Activated CD8-positive, alpha-beta memory T cell treated with anti-CD3 and anti-CD28 coated beads, Interleukin-2, amount 50 U/mL, for 48 hours (primary cell): ENCODE data around the gene TFEB.

Experiments
- DNase-seq: peaks from one replicate; pipeline ENCODE4 v3.0.0-alpha.2; 2020

The TFEB gene

DNA sequence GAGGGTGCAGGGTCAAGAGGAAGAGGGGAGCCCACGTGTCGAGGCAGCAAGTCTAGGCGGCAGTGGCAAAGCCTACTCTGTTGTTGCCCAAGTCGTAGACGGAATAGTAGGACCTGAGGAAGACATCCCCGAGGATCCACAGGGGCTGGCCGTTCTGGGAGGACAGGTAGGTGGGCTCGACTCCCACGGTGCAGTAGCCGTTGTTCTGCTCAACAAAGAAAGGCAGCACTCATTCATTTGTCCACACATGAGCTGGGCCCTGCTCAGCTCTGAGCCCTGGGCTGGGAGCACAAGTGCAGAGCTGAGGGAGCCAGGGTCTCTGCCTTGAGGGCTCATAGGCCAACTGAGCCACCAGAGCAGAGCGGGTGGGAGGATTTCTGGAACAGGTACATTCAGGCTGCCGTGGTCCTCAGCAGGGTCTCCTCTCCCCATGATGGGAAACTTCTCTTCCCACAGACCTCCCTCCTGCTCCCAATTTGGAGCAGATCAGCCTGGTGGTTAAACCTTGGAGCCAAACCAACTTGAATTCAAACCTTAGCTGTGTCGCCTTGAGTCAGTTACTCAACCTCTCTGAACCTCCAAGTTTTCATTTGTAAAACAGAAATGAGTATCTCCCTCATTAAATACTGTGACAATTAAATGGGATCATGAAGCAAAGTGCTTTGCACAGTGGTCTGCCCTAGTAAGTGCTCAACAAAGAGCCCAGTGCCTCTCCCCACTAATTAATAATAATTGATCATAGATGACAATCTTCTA is 1.6 kb upstream of the TFEB start:
- DNase-seq = no peak

DNA sequence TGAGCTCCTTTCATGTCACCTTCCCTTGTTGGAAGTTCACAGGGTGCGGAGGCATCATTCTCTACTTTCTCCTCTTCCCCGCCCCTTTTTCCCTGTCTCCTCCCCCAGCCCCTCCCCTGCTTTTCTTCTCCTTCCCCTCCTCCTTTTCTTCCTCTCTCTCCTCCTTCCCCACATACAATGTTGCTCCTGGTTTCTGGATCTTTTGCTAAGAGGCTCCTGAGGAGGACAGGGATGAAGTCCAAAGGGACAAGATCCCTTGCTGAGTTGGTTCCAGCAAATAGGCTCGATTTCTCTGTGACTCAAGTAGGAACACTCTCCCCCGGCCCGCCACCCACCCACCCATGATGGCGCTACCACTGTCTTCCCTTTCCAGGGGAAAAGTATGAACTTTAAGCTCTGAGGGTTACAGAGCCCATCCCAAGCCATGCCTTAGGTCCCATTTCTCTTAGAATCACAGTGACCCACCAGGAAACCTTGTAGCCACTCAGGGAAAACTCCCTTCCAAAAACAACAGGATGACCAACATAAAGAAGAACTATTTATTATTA is 852 bp upstream of the TFEB start:
- no peak for DNase-seq

DNA sequence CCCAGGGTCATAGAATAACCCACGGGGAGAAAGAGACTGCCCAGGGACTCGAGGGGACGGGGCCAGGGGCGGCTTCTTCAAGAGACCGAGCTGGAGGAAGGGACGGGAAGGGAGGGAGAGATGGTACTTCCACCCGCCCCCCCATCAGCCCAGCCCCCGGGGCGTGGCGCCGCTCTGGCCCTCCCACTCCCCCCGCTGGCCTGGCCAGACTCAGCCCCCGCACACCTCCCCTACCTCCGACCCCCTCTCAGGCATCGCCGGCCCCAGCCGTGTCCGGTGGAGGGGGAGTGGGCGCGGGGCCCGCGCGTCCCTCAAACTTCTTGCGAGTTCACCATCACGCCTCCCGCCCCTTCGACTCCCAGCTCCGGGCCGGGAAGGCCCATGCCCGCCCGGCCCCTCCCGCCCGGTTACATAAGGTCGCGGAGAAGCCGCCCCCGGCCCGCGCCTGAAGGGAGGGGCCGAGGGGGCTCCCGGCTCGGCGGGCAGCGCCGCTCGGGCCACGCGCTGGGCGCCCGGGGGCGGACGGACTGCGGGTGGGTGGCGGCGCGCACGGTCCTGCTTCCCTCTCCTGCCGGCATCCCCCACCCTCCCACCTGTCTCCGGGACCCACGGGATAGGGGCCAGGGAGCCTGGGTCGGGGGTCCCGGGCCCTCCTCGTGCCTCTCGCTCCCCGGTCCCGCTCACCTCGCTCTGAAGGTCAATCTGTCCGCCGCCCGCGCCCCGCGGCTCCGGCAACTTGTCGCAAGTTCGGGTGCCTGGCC is 562 bp downstream of the TFEB start:
- peak; percentile 82 for DNase-seq

DNA sequence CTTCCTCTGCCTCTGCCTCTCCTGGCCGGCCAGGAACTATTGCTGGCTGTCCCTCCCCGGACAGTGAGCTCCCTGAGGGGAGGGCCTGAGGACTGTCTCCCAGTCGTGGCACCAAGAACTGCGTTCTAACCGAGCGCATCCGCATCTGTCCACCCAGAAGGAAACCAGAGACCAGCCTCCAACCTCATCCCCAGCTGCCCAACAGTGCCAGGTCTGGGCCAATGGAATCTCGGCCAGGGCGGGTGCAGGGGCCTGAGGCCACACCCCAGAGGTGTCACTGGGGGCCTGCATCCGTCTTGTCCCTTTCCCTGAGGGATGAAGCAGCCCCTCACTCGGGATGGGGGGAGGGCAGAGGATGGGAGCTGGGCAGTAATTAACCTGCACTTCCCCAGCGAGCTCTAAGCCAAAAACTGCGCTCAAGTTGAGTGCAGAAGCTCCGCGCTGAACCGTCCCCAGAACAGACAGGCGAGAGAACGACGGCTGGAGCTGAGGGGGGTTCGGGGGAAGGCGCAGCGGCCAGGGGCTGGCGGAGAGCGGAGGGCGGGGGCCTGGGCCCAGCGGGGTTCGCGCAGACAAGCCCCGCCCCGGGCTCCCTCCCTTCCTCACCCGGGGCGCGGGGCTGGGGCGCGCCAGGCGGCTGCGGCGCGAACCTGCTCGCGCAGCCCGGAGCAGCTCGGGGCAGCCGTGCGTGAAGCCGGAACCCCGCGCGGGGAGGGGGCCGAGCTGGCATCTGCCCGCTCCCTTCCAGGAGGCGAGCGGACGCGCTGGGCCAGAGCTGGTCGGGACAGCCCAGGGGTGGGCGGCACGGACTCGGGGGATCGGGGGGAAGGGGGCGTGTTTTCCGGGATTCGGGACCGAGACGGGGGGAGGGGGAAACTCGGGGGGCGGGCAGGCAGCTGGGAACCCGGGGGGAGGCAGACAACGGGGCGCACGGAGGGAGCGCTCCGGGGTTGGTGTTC is 1.4 kb downstream of the TFEB start:
- peak; percentile 76 for DNase-seq

DNA sequence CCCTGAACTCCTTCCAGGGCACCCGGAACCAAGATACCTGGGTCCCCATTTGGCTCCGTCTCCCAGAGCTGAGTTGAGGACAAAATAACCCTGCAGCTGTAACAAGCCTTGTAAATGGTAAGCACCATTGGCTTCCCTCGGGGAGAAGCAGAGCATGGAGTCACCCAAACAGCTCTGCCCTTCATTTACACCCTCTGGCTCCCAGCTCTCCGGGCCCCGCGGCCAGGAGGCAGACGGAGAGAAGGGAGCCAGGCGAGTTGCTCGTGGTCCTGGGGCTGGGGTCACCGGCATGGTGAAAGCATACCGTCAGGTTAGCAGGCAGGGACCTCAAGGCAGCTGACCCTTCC is 2.1 kb downstream of the TFEB start:
- no peak for DNase-seq

DNA sequence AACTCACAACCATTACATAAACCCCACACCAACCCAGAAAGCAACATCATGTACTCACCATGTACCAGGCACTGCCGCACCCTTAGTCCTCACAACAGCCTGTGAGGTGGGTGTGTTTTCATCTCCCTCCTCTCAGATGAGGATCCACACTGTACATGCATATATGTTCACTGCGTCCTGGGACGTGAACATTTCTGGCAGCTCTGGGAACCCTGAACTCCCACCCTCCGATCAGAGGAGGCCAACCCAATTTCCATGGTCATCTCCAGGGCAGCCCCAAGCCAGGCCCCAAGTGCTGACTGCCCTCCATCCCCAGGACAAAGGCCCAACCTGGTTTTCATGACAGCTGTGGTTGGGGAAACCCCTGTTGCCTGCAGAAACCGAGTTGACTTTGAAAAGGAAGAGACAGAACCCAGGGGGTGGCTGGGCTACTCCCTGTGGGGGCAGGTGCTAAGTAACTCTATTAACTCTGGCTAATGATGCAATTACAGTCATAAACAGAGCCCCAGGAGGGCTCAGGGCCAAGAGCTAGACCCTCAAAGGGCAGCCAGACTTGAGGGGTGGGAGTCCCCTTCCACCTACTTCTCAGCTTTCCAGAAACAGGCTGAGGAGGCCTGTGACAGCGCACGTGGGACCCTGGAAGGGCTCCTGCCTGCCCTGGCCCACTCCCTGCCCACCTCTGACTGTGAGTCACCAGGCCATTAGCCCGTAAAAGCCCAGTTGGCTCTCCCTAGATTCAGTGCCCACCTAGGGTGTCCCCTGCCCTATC is 2.6 kb downstream of the TFEB start:
- DNase-seq = peak; percentile 67

DNA sequence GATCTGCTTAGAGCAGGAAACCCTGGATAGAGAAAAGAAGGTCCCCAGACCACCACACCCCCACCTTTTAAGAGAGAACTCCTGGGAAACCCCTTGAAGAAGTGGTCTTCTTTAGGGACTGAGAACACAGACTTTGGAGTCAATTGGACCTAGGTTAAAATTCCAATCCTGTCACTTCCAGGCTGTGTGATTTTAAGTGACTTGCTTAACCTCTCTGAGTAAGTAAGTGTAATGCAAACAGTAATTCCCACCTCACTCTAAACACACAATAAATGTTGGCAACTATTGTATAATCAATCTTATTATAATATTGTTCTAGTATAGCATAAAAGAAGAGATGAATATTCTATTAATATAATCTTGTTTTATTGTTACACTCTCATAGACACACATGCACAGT is 3.3 kb downstream of the TFEB start:
- no peak for DNase-seq

DNA sequence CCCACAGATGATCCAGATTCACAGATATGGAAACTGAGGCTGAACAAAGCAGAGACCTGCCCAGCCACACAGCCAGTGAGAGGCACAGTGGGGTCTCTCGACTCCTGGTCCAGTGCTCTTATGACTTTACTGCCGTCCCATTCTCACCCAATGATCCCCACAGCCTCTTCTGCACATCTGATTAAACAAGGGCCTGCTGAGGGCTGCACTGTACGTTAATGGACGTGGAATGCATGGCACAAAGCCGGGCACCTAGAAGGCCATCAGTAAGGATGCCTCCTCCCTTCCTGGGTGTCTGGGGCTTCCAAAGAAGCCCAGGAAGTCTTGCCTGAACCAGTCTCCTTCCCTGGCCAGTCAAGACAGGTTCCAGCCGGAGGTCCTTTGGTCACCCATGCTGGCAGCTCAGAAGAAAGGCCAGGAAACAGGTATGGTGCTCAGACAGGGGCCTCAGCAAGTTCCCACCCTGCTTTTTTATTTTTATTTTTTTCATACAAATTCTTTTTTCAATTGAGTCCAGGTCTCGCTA is 3.8 kb downstream of the TFEB start:
- DNase-seq = no peak

DNA sequence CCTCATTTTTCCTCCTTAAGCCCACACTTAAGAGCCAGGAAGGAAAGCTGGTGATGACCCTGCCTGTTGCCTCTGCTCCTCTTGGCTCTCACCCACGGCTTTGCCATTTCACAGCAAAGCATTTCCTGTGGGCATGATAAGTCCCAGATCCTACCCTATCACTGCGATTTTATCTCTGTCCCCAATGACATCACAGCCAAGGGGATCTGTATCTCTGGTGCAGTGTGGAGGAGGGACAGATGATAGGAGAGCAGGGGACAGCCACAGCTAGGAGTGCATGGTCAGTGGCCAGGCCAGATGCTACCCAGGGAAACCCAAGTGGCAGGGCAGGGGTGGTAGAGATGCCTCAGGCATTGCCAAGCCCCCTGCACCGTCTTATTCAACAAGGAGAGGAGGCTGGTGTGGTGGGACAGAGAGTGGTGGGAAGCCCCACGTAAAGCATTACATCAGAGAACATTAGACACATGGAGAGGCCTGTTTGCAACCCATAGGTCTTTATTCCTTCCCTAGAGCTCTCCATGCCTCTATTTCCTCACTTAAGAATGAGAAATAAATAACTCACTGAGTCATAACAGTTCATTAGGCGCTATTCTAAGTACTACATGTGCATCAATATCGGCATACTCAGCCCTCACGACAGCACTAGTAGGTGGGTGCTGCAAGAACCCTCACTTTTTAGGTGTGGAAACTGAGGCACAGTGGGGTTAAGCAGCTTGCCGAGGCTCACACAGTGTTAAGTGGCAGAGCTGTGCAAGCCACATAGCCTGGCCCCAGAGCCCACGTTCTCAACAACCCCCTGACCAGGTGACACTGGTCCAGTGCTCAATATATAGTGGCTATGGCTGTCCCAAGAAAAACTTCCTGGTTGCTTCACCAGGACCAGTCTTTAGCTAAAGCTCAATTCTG is 4.6 kb downstream of the TFEB start:
- DNase-seq = no peak

DNA sequence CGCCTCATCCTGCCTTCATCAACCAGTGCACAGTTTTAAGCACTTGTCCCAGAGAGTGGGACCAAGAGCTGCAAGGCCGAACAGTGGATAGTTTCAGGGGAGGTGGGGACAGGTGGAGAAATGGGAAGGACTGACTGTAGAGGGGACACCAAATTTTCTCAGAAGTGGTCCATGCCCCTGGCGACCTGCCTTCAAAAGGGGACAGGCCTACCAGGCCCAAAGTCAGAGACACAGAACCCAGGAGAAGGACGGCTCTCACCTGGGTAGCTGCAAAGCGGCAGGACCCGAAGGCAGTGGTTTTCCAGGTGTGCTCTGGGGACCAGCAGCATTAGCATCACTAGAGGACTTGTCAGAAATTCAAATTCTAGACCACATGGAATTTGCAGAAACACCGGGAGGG is 5.8 kb downstream of the TFEB start:
- no peak for DNase-seq

DNA sequence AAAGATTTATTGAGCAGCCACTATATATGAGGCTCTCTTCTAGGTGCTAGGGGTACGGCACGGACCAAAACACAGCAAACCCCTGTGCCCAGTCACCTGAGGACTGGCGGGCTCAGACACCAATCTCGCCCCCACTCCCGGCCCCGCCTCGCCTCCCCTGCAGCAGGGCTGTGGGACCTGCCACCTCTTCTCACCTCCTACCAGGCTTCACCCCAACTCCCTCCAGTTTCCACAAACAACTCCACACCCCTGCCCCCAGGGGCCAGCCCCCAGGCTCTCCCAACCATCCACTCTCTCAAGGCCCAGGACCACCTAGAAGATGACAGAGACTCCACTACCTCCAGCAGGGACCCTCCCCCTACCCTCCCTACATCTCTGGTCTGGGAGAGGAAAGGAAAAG is 6.5 kb downstream of the TFEB start:
- no peak for DNase-seq

DNA sequence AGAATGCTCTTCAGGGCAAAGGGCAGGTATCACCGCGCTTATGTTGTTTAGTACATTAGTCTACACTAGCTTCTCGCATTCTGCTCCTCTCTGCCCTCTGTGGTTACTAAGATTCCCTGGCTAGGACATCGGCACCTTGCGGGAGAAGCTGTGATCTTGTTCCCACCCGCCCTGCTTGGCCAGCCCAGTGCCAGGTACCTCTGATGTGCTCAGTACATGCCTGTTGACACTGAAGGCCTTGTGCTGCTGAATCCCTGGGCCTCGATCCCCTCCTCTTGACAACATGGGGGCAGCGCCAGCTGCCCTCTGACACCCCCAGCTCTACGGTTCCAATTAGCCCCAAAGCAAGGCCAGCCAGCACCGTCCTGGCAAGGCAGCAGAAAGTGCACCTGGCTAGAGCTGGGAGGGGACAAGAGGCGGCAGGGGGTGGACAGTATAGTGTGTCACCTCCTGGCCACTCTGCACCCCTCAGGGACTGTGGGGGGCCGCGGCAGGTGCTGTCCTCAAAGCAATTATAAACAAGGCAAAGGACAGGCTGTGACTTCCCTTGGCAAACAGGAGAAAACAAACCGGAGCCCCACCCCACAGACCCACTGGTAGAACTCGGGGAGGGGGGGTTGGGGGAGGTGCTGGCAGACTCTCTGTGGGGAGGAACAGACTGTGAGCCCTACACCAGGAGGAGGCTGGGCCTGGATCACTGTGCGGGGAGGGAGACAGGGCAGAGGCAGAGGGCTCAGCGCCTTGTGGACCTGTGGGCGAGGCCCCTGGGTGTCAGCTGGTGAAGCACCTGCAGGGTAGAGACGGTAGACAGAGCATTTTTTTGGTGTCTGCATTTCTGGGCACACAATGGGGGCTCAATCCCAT is 7.1 kb downstream of the TFEB start:
- no peak for DNase-seq

DNA sequence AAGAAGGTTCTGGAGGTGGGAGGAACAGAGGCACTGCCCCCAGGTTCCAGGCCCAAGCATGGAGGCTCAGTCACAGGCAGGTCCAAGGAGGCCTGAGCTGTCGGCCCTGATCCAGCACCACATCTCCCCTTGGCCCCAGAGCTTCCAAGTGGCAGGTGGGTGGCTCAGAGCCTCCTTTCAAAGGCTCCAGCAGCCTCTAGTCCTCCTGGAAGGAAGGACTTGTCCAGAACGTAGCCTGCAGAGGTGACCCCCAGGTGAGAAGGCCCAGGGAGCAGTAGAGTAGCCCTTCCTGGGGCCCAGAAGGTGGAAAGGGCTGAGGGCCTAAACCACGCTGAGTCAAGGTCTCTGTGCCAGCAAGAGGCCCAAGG is 7.7 kb downstream of the TFEB start:
- DNase-seq = no peak

DNA sequence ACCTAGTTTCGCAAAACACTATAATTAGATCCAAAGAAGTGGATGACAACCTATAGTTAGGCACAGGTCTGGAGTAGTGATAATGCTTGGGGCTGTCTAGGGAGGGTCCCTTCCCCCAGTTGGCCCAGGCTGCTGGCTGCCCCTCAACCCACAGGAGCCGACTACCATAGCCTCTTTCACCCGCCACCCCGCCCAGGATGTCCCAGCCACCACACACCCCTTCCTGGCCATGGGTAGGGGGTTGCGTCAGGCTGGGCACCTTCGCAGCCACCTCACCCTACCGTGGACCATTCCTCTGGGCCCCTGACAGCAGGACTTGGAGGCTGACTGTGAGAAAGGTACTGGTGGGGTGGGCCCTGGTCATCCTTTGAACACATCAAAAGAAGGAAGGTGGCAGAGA is 8.5 kb downstream of the TFEB start:
- DNase-seq = no peak

DNA sequence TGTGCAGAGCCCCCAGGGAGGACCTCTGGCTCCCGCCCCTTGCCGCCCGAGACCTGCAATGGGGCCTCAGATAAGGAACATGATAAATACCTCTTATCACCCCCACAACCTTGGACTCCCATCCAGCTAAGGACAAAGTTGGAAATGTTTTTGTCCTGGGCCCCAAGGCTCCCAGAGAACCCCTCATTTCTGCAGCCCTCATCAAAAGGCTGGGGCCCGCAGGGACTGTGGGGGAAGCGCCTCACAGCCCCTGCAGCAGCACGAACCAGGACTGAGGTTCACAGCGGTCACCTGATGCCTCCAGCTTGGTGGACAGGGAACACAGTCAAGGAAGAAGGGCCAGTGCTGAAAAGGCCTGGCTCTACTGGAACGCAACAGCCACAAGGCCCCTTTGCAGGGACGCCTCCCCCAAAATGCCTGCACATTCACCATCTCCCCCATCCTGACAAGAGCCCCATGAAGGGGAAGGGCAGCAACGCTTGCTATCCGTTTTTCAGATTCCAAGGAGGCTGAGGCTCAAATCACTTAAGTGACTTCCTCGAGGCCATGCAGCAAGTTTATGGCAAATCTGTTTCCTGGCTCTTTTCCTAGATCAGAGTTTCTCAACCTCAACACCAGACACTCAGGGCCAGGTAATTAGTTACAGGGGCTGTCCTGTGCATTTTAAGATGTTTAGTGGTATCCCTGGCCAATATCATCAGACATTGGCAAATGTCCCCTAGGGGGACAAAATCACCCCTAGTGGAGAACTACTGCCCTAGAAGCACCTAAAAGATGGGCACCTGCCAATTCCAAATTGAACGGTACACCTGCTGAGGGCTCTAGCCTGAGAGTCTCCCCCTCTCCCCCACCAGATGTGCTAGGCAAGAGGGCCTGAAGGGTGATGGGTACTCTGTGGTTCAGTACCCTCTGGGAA is 10.6 kb downstream of the TFEB start:
- no peak for DNase-seq

DNA sequence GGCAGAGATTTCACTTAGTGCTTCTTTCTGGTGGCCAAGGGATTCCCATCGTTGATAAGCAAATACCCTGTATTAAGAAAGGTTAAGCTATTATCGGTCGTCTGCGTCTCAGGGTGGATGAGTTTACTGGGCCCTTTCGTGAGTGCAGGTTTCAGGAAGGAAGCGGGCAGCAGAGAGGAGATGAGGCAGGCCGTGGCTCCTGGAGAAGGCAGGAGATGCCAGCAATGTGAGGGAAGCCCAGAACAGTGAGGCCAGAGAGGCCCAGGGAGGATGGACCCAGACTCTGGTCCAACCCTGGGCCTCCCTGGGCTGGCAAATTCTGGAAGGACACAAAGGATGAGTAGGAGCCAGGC is 11.2 kb downstream of the TFEB start:
- no peak for DNase-seq

DNA sequence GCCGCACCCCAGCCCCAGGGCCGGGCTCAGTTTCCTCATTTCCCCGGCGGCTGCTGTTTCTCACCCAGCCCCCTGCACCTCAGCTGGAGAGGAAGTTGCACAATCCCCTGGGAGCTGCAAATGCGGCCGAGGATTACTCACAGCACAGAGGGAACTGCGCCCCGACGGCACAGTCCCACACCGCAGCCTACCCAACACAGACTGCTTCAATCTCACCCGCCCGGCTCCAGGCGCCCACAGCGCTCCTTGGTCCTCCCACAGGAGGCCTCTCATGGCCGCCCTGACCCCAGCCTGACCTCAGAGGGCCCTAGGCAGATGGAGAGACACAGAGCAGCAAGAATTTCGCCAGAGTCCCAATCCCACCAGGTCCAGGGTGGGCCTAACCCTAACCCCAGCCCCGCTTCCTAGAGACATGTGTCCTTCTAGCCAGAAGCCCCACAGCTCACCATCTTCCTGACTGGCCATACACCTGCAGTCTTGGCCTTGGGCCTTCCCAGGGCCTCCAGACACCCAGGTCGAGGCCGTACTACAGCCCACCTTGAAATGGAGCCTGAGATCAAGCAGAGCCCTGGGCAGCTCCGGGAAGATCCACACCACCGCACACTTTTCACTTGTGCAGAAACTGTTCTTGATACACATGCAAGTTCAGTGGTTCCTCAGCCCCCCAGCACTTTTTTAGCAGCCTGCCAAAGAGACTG is 11.7 kb downstream of the TFEB start:
- DNase-seq = no peak

DNA sequence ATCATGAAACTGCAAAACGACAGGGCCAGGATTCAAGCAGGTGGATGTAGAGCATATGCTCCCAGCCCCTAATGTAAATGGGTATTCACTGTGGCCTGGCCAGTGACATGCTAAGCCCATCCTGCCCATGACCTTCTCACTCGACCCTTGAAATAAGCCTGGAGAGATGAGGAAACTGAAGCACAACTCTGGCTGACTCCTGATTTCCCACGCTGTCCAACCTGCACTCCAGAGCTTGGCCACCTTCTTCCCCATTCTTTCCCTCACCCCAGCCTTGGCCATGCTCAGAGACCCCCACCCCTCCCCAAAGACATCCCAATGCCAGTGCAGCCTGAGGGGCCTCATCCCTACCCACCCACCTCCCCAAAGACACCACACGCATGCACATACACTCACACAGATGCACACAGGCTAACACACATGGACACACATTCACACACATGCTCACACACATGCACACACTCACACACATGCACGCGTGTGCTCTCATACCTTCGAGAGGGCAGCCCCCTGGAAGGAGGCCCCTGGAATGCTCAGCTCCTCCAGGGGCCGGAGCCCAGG is 12.4 kb downstream of the TFEB start:
- DNase-seq = no peak
